ENCODE data around the gene KIAA0319L. TPM values are rescaled to one million over a fixed set of nuclear protein-coding genes. Genes with fewer than 3 reads are reported as not detected.
"Not testable (repeated sequence)": the region's sequence is repeated elsewhere in the genome, so short reads cannot be mapped to it uniquely, and the experiment has no call there.

Gene KIAA0319L
- total RNA-seq, 4 donors from 2014 or later: 65.8 to 123 (median 111) TPM

- Histone ChIP-seq H3K27ac (no peak overlapping the region), H3K4me1 (no peaks in the 10 kb centered on the region), H3K36me3 (no peaks in the 10 kb centered on the region), H3K4me3 (replicated peaks in 1 of 3) (no peak overlapping the region), H3K9me3 (no peaks in the 10 kb centered on the region), H3K27me3 (no peaks in the 10 kb centered on the region)
- TF ChIP-seq, protein P1, sequence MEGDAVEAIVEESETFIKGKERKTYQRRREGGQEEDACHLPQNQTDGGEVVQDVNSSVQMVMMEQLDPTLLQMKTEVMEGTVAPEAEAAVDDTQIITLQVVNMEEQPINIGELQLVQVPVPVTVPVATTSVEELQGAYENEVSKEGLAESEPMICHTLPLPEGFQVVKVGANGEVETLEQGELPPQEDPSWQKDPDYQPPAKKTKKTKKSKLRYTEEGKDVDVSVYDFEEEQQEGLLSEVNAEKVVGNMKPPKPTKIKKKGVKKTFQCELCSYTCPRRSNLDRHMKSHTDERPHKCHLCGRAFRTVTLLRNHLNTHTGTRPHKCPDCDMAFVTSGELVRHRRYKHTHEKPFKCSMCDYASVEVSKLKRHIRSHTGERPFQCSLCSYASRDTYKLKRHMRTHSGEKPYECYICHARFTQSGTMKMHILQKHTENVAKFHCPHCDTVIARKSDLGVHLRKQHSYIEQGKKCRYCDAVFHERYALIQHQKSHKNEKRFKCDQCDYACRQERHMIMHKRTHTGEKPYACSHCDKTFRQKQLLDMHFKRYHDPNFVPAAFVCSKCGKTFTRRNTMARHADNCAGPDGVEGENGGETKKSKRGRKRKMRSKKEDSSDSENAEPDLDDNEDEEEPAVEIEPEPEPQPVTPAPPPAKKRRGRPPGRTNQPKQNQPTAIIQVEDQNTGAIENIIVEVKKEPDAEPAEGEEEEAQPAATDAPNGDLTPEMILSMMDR (IDR thresholded peaks at IDR 0.05): no peak
- no peak for TF ChIP-seq POLR2A (IDR thresholded peaks at IDR 0.05)
- DNase-seq: no peak
- intact Hi-C loops (cut with DNase I): no loop called here
- WGBS, 2 donors: 95 to 97% methylated on average over 14 to 15 of the region's 15 CpGs
These were observed 32.6 kb upstream of the KIAA0319L start for GRCh38 chr1:35589516-35590427.

- intact Hi-C loops (cut with DNase I): no loop called here
- TF ChIP-seq POLR2A (IDR thresholded peaks at IDR 0.05): no peak
- 62 to 66% methylated on average over 19 to 21 of the region's 21 CpGs for WGBS, 2 donors
- Histone ChIP-seq H3K27me3 (no peaks in the 10 kb centered on the region), H3K4me1 (no peaks in the 10 kb centered on the region), H3K36me3 (no peaks in the 10 kb centered on the region), H3K9me3 (no peaks in the 10 kb centered on the region), H3K27ac (no peak overlapping the region), H3K4me3 (replicated peaks in 1 of 3) (no peak overlapping the region)
- no peak for DNase-seq
These were observed 31.2 kb upstream of the KIAA0319L start for GRCh38 chr1:35588197-35588910.

DNA sequence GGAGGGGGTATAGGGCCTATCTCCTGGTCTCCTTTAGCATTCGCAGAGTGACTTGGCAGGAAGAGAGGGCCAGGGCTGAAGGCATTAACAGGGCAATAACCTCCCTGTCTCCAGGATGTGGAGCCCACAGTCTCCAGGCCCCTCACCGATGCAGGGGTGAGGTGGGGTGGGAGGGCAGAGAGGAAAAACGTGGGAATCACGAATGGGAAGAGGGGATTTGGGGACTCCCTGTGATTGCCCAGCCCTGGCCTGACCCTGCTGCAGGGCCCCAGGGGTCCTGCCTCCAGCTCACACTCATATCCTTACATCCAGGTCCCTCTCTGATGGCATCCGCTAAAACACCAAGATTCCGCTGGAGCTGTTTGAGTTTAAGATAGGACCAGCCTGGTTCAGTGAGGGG, 30.5 kb upstream of the KIAA0319L start:
- 77 to 82% methylated on average over 6 of the region's 6 CpGs for WGBS, 2 donors
- Histone ChIP-seq H3K27ac (no peak overlapping the region), H3K9me3 (no peaks in the 10 kb centered on the region), H3K4me1 (no peaks in the 10 kb centered on the region), H3K27me3 (no peaks in the 10 kb centered on the region), H3K36me3 (no peaks in the 10 kb centered on the region), H3K4me3 (replicated peaks in 1 of 3) (no peak overlapping the region)
- no peak for DNase-seq
- no peak for TF ChIP-seq POLR2A (IDR thresholded peaks at IDR 0.05)
- TF ChIP-seq, protein P1 (IDR thresholded peaks at IDR 0.05): no peak
- intact Hi-C loops (cut with DNase I): no loop called here

DNA sequence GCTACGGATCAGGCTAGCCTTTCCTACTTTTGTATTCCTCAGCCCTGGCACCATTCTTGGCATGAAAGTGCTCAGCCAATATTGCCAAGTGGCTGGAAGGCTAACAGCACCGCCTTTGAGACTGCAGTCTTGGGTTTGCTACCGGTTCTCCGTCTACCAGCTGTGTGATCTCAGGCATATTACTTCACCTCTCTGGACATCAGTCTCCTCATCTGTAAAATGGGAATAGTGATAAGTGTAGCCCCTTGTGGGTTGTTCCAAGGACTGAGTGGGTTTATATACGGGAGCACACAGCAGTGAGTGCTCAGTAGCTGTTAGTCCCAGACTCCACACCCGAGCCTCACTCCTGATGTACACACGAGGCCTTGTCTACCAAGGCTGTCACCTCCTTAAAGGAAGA, 29.6 kb upstream of the KIAA0319L start:
- H3K27ac ChIP-seq: no peak overlapping the region
- no peaks in the 10 kb centered on the region for H3K4me1 ChIP-seq
- TF ChIP-seq POLR2A (IDR thresholded peaks at IDR 0.05): no peak
- TF ChIP-seq, protein P1 (IDR thresholded peaks at IDR 0.05): no peak
- intact Hi-C loops (cut with DNase I): no loop called here
- H3K9me3 ChIP-seq: no peaks in the 10 kb centered on the region
- 90 to 93% methylated on average over 7 of the region's 7 CpGs for WGBS, 2 donors
- H3K27me3 ChIP-seq: no peaks in the 10 kb centered on the region
- H3K36me3 ChIP-seq: no peaks in the 10 kb centered on the region
- no peak for DNase-seq
- no peak overlapping the region for H3K4me3 ChIP-seq (replicated peaks in 1 of 3)

- H3K36me3 ChIP-seq; H3K4me1 ChIP-seq; H3K27me3 ChIP-seq; H3K4me3 ChIP-seq (replicated peaks in 1 of 3); H3K27ac ChIP-seq; intact Hi-C loops (cut with DNase I); H3K9me3 ChIP-seq; DNase-seq: not testable (repeated sequence)
- 100% methylated on average over 1 of the region's 1 CpG for WGBS, 2 donors
These were observed 28.6 kb upstream of the KIAA0319L start for GRCh38 chr1:35585805-35586204.

DNA sequence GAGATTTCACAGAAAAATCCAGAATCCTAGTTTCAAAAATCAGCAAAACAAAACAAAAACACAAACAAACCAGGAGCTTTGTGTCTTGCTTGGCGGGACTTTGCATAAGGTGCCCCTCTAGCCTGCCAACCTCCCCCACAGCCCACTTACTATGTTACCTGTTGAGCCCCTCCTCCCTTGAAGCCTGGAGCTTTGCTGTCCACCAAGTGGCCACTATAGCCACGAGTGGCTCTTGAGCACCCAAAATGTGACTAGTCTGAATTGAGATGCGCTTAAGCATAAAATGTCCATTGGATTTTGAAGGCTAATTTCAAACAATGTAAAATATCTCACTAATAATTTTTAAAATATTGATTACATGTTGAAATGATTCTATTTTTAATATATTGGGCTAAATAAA, 28.1 kb upstream of the KIAA0319L start:
- Histone ChIP-seq H3K4me1 (no peaks in the 10 kb centered on the region), H3K36me3 (no peaks in the 10 kb centered on the region), H3K27me3 (no peaks in the 10 kb centered on the region), H3K9me3 (no peaks in the 10 kb centered on the region), H3K4me3 (replicated peaks in 1 of 3) (no peak overlapping the region), H3K27ac (no peak overlapping the region)
- WGBS, 2 donors: 67 to 74% methylated on average over 3 of the region's 3 CpGs
- TF ChIP-seq POLR2A (IDR thresholded peaks at IDR 0.05): no peak
- TF ChIP-seq, protein P1 (IDR thresholded peaks at IDR 0.05): no peak
- intact Hi-C loops (cut with DNase I): no loop called here
- peak; percentile 53 to 63 for DNase-seq

DNA sequence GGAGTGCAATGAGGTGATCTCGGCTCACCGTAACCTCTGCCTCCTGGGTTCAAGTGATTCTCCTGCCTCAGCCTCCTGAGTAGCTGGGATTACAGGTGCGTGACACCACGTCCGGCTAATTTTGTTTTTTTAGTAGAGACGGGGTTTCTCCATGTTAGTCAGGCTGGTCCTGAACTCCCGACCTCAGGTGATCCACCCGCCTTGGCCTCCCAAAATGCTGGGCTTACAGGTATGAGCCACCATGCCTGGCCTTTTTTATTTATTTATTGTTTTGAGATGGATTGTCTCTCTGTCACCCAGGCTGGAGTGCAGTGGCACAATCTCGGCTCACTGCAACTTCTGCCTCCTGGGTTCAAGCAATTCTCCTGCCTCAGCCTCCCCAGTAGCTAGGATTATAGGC, 24.4 kb upstream of the KIAA0319L start:
- H3K4me3 ChIP-seq (replicated peaks in 1 of 3); H3K9me3 ChIP-seq; DNase-seq; H3K27ac ChIP-seq; H3K36me3 ChIP-seq; intact Hi-C loops (cut with DNase I); H3K27me3 ChIP-seq: not testable (repeated sequence)
- 85 to 89% methylated on average over 9 of the region's 9 CpGs for WGBS, 2 donors
- peaks cover 9 to 17% of the 10 kb centered on the region in 2 donors for H3K4me1 ChIP-seq

All from thyroid gland (tissue), 4 donors.